T-helper 17 cell (primary cell): ENCODE data around the gene C8A. TPM values are rescaled to one million over a fixed set of nuclear protein-coding genes. Genes with fewer than 3 reads are reported as not detected.

Source experiments
- ATAC-seq: fragments of 150-1000 bp; cut with Tn5 transposase; 2 replicates; pipeline ENCODE4 v1.10.0; 2021; ENCODE audit warnings: mild to moderate bottlenecking, moderate library complexity
- DNase-seq, 3 donors: peaks; one replicate each; pipeline versions ENCODE4 v3.0.0 to v3.0.0-alpha.2; 2020 to 2021
- H3K9me3 ChIP-seq: one replicate; pipeline ENCODE4 v1.7.0; 2013; ENCODE audit warnings: low read length, mild to moderate bottlenecking; ENCODE audit not compliant: control insufficient read depth, poor library complexity, severe bottlenecking
- H3K27ac Mint-ChIP-seq: one replicate; pipeline ENCODE4 v1.8.0; 2022; ENCODE audit warnings: mild to moderate bottlenecking, moderate library complexity, mixed read lengths
- H3K27me3 Mint-ChIP-seq: one replicate; pipeline ENCODE4 v1.8.0; 2022; ENCODE audit warnings: mixed read lengths
- H3K36me3 Mint-ChIP-seq: one replicate; pipeline ENCODE4 v1.8.0; 2022; ENCODE audit warnings: low read depth, mixed read lengths
- H3K4me1 Mint-ChIP-seq: one replicate; pipeline ENCODE4 v1.8.0; 2022; ENCODE audit warnings: mild to moderate bottlenecking, mixed read lengths
- H3K4me3 Mint-ChIP-seq: one replicate; pipeline ENCODE4 v1.8.0; 2022; ENCODE audit warnings: mild to moderate bottlenecking, moderate library complexity, mixed read lengths
- total RNA-seq, 4 donors: library from RNA in 2 of 4; stranded (reverse) in 2 of 4; gene quantifications; one replicate each; pipeline ENCODE4 v1.2.3 and lab custom pipeline; 2022 to 2026

C8A gene
- total RNA-seq, 2 donors from 2014 or later: not detected

GRCh38 chr1:56954664-56955063 is 100.1 kb downstream of the C8A start:
- Mint-ChIP-seq H3K4me1 (peaks cover 4% of the 10 kb centered on the region), H3K4me3 (no peak overlapping the region), H3K27ac (no peak overlapping the region), H3K27me3 (peaks cover 28% of the 10 kb centered on the region), H3K36me3 (peaks cover 5% of the 10 kb centered on the region)
- no peak for DNase-seq
- no peak for ATAC-seq
- no peaks in the 10 kb centered on the region for H3K9me3 ChIP-seq

GRCh38 chr1:56957931-56958330 is 103.3 kb downstream of the C8A start:
- no peaks in the 10 kb centered on the region for H3K9me3 ChIP-seq
- H3K36me3 Mint-ChIP-seq: peaks cover 5% of the 10 kb centered on the region
- no peak for ATAC-seq
- peaks cover 33% of the 10 kb centered on the region for H3K27me3 Mint-ChIP-seq
- H3K4me1 Mint-ChIP-seq: peaks cover 4% of the 10 kb centered on the region
- no peak overlapping the region for H3K4me3 Mint-ChIP-seq
- DNase-seq: no peak
- no peak overlapping the region for H3K27ac Mint-ChIP-seq

GRCh38 chr1:56958526-56958925 is 103.9 kb downstream of the C8A start:
- peaks cover 4% of the 10 kb centered on the region for H3K4me1 Mint-ChIP-seq
- DNase-seq (no peak), ATAC-seq (no peak)
- no peak overlapping the region for H3K4me3 Mint-ChIP-seq
- no peaks in the 10 kb centered on the region for H3K9me3 ChIP-seq
- H3K27me3 Mint-ChIP-seq: peaks cover 35% of the 10 kb centered on the region
- peaks cover 5% of the 10 kb centered on the region for H3K36me3 Mint-ChIP-seq
- H3K27ac Mint-ChIP-seq: no peak overlapping the region

GRCh38 chr1:56961426-56961825 is 106.8 kb downstream of the C8A start:
- Mint-ChIP-seq H3K4me1 (peaks cover 4% of the 10 kb centered on the region), H3K36me3 (peaks cover 5% of the 10 kb centered on the region), H3K4me3 (no peak overlapping the region), H3K27me3 (peaks cover 35% of the 10 kb centered on the region), H3K27ac (no peak overlapping the region)
- DNase-seq (no peak), ATAC-seq (no peak)
- H3K9me3 ChIP-seq: no peaks in the 10 kb centered on the region

- Mint-ChIP-seq H3K4me3 (no peak overlapping the region), H3K27ac (no peak overlapping the region)
- DNase-seq: no peak
Observed at GRCh38 chr1:56963667-56964066, 109.1 kb downstream of the C8A start.

GRCh38 chr1:56964349-56965017 is 109.9 kb downstream of the C8A start:
- Mint-ChIP-seq H3K4me3 (no peak overlapping the region), H3K36me3 (no peaks in the 10 kb centered on the region), H3K27me3 (peaks cover 19% of the 10 kb centered on the region), H3K4me1 (no peaks in the 10 kb centered on the region), H3K27ac (peak overlapping the region; percentile 1)
- no peaks in the 10 kb centered on the region for H3K9me3 ChIP-seq
- no peak for DNase-seq
- ATAC-seq: no peak

More at GRCh38 chr1:56963667-56964066, 109.1 kb downstream of the C8A start:
- H3K4me1 Mint-ChIP-seq: no peaks in the 10 kb centered on the region
- no peak for ATAC-seq
- H3K9me3 ChIP-seq: no peaks in the 10 kb centered on the region
- no peaks in the 10 kb centered on the region for H3K36me3 Mint-ChIP-seq
- peaks cover 19% of the 10 kb centered on the region for H3K27me3 Mint-ChIP-seq

- H3K9me3 ChIP-seq: no peaks in the 10 kb centered on the region
- Mint-ChIP-seq H3K4me1 (no peaks in the 10 kb centered on the region), H3K36me3 (no peaks in the 10 kb centered on the region), H3K27me3 (peaks cover 19% of the 10 kb centered on the region), H3K4me3 (no peak overlapping the region), H3K27ac (no peak overlapping the region)
- ATAC-seq (no peak), DNase-seq (no peak)
Observed at GRCh38 chr1:56965191-56965590, 110.6 kb downstream of the C8A start.

GRCh38 chr1:56965916-56966697 is 111.5 kb downstream of the C8A start, which contains the start of gene C8B:
TSS of gene C8B (minus strand) at chr1:56966015. CDS start at chr1:56965948, 67 bp downstream.
- no peak within 1 kb of the TSS for H3K27ac Mint-ChIP-seq
- H3K9me3 ChIP-seq: no peaks in the 10 kb centered on the region
- no peak within 1 kb of the TSS for H3K4me3 Mint-ChIP-seq
- no peaks in the 10 kb centered on the region for H3K4me1 Mint-ChIP-seq
- H3K36me3 Mint-ChIP-seq: no peaks in the 10 kb centered on the region
- H3K27me3 Mint-ChIP-seq: peaks cover 19% of the 10 kb centered on the region
- DNase-seq (no peak), ATAC-seq (no peak)

GRCh38 chr1:56966698-56966999 is 112.1 kb downstream of the C8A start:
- Mint-ChIP-seq H3K27ac (no peak overlapping the region), H3K27me3 (peaks cover 19% of the 10 kb centered on the region), H3K4me3 (no peak overlapping the region), H3K36me3 (no peaks in the 10 kb centered on the region), H3K4me1 (no peaks in the 10 kb centered on the region)
- no peaks in the 10 kb centered on the region for H3K9me3 ChIP-seq
- no peak for DNase-seq
- ATAC-seq: no peak

GRCh38 chr1:56967355-56967754 is 112.8 kb downstream of the C8A start:
- H3K27me3 Mint-ChIP-seq: peaks cover 19% of the 10 kb centered on the region
- no peaks in the 10 kb centered on the region for H3K9me3 ChIP-seq
- DNase-seq (no peak), ATAC-seq (no peak)
- H3K4me3 Mint-ChIP-seq: no peak overlapping the region
- H3K27ac Mint-ChIP-seq: no peak overlapping the region
- no peaks in the 10 kb centered on the region for H3K4me1 Mint-ChIP-seq
- H3K36me3 Mint-ChIP-seq: no peaks in the 10 kb centered on the region

Other genes starting within 250 kb of the C8A start
- gene PRKAA2, start 209.5 kb upstream of the C8A start, total RNA-seq: not detected
- not detected for gene FYB2, start 35.4 kb upstream of the C8A start, total RNA-seq
- gene C8B, start 111.2 kb downstream of the C8A start, total RNA-seq: not detected